Mucosa of stomach (tissue), 1 donor: Measurements from ENCODE around the gene FNDC3B.

Experiments
- H3K27me3 ChIP-seq: one replicate; pipeline ENCODE4 v1.7.0; 2013; ENCODE audit warnings: mild to moderate bottlenecking, low read length; ENCODE audit not compliant: control insufficient read depth, insufficient read depth
- H3K36me3 ChIP-seq: one replicate; pipeline ENCODE4 v1.7.0; 2013; ENCODE audit warnings: low read length; ENCODE audit not compliant: control insufficient read depth, insufficient read depth
- H3K4me1 ChIP-seq: one replicate; pipeline ENCODE4 v1.7.0; 2013; ENCODE audit warnings: mild to moderate bottlenecking, low read length; ENCODE audit not compliant: control insufficient read depth, insufficient read depth
- H3K4me3 ChIP-seq: one replicate; pipeline ENCODE4 v1.7.0; 2013; ENCODE audit warnings: low read length
- H3K9ac ChIP-seq: one replicate; pipeline ENCODE4 v1.7.0; 2013; ENCODE audit warnings: mild to moderate bottlenecking, low read length, moderate library complexity
- H3K9me3 ChIP-seq: one replicate; pipeline ENCODE4 v1.7.0; 2013; ENCODE audit warnings: mild to moderate bottlenecking, low read length, moderate library complexity; ENCODE audit not compliant: control insufficient read depth
- donor health status: Pancreatic carcinoma.

Gene FNDC3B

DNA sequence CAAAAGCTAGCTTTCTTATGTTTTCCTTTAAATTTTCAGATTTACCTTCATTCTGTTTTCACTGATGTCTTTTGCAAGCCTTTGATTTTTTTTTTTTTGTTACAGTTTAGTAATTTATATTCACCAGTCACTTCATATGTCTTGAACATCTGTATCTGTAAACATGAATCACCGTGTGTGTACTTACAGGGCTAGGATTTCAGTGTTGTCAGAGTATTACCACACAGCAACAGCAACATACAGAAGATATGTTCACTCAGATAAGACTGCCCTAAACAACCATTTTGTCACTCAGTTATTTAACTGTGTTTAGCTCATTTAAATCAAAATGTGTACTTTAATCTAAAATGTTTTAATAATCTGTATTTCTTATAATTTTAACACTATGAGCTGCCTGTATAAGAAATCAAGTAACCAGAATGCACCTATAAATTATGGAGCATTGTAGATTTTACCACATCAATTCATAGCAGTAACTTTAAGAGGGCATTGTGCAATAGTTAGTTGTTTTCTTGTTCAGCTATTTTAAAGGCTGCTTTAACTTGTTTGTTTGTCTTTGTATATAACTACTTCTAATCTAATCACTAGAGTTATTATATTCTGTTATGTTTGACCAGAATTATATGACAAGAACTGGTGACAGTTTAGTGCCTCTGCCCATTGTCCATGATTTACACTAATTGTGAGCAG is 358.5 kb downstream of the FNDC3B start:
- no peaks in the 10 kb centered on the region for H3K27me3 ChIP-seq
- peaks cover 5% of the 10 kb centered on the region for H3K4me1 ChIP-seq
- no peaks in the 10 kb centered on the region for H3K36me3 ChIP-seq
- H3K9me3 ChIP-seq = no peaks in the 10 kb centered on the region
- no peak overlapping the region for H3K4me3 ChIP-seq
- no peak overlapping the region for H3K9ac ChIP-seq

DNA sequence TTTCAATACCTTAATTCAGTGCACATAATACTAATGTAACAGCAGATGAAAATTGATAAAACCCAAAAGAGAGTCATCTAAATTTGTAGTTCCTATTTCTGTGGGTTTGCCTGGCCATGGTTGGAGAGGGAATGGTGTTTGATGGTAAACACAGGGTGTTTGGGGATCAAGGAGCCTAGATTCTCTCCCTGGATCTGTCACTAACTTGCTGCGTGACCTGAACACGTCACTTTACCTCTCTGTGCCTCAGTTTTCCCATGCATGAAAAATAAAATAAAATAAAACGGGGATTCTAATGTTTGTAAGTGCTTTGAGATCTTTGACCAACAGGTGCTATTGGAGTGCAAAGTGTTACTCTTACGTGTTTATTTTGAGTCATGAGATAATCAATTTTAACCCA is 359.1 kb downstream of the FNDC3B start:
- H3K4me3 ChIP-seq = no peak overlapping the region
- peaks cover 5% of the 10 kb centered on the region for H3K4me1 ChIP-seq
- H3K9ac ChIP-seq = no peak overlapping the region
- H3K36me3 ChIP-seq = no peaks in the 10 kb centered on the region
- H3K9me3 ChIP-seq = no peaks in the 10 kb centered on the region
- H3K27me3 ChIP-seq = no peaks in the 10 kb centered on the region

DNA sequence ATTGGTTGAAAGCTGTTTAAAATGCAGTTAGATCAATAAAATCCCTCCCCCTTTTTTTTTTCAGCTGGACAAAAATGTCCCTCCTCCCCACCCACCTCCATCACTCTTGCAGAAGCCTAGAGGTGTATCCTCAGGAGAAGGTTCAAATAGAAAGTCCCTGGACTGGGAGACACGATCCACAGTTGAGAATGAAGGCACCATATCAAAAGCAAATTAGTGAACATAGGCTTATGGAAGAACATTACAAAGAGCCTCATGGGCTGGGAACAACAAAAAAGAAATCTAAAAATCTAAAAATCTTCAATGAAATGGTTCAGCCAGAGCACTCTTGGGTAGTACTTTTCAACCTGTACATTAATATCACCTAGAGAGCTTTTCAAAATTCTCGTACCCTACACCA is 362.7 kb downstream of the FNDC3B start:
- Histone ChIP-seq H3K9me3 (no peaks in the 10 kb centered on the region), H3K27me3 (no peaks in the 10 kb centered on the region), H3K36me3 (no peaks in the 10 kb centered on the region), H3K4me1 (peaks cover 5% of the 10 kb centered on the region), H3K4me3 (no peak overlapping the region), H3K9ac (no peak overlapping the region)

DNA sequence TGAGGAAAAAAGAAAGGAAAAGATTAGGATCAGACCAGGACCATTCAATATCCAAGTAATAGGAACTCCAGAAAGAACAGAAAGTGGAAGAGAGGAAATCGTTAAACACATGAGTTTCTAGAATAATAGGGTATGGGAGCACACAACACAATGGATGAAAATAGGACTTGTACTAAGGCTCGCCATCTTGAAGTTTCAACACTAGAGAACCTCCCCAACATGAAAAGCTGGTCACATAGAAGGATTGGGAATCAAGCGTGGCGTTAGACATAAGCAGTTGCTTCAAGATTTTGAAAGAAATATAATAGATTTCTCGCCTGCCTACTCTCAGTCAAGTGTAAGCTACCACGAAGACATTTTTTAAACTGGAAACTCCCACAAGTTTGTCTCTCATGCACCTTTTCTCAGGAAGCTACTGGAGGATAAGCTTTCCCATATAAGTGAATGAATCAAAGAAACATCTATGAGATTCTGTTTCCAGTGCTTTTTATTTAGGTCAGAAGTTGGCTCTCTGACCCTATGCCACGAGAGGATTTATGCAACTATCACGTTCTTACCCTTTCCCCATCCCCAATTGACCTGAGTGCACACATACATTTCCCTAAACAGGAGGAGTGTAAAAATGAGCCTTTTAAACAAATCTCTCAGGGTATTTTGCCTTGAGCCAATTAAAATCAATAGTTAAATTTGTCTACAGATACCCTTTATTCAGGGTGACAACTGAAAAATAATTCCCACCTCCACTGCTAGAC is 363.7 kb downstream of the FNDC3B start:
- H3K27me3 ChIP-seq = no peaks in the 10 kb centered on the region
- H3K9ac ChIP-seq = no peak overlapping the region
- H3K4me3 ChIP-seq = no peak overlapping the region
- H3K36me3 ChIP-seq = no peaks in the 10 kb centered on the region
- H3K4me1 ChIP-seq = peaks cover 5% of the 10 kb centered on the region
- H3K9me3 ChIP-seq = no peaks in the 10 kb centered on the region

DNA sequence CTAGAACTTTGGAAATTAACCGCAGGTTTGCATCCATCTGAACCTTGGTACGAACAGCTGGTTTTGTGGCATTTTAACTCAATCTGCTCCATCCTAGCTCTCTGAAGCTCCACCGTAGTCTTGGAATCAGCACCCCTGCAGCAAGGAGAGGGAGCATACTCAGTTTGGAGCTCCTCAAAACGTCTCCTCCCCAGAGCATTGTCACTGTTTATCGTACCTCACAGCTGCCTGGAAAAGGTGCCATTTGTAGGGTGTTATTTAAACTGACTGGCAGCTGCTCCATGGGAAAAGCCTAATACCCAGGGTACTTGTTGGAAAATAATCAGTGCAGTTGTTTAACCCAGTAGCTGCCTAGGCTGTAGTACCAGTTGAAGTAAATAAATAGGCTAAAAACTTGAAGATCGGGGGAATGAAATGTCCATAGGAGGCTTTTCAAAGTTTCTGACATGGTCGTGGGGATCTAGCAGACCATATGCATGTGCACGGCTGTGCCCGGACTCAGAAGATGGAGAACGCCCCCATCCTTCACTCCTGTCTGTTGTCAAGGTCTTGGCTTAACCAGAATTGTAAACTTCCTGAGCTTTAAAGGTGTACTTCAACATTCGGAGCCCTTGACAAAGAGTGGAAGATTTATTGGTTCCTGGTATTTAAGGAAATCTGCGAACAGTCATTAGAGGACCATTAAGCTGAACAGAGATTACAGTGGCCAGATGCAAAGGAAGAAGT is 365.0 kb downstream of the FNDC3B start:
- no peaks in the 10 kb centered on the region for H3K9me3 ChIP-seq

DNA sequence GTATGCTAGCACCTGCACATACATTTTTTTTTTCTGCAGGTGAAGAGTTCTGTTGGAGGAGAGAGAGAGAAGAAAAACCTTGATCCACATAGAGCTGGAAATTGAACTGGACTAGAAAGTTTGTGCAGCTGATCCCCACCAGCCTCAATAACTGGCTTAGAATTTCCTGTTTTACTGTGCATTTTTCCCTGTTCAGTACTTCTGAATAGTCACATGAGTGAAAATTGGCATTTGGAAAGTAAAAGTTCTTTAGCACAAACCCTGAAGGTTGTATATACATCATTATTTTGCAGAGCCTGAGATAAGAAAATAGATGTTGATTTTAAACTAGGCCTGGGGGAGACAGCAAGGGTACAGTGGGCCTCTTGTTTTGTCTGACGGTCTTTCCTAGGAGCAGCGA is 366.5 kb downstream of the FNDC3B start:
- Histone ChIP-seq H3K27me3 (peaks cover 4% of the 10 kb centered on the region), H3K9ac (no peak overlapping the region), H3K4me3 (no peak overlapping the region), H3K36me3 (no peaks in the 10 kb centered on the region), H3K4me1 (no peaks in the 10 kb centered on the region), H3K9me3 (no peaks in the 10 kb centered on the region)

More for the DNA sequence above, 365.0 kb downstream of the FNDC3B start:
- H3K9ac ChIP-seq = no peak overlapping the region
- H3K27me3 ChIP-seq = no peaks in the 10 kb centered on the region
- no peaks in the 10 kb centered on the region for H3K4me1 ChIP-seq
- H3K36me3 ChIP-seq = no peaks in the 10 kb centered on the region
- no peak overlapping the region for H3K4me3 ChIP-seq

DNA sequence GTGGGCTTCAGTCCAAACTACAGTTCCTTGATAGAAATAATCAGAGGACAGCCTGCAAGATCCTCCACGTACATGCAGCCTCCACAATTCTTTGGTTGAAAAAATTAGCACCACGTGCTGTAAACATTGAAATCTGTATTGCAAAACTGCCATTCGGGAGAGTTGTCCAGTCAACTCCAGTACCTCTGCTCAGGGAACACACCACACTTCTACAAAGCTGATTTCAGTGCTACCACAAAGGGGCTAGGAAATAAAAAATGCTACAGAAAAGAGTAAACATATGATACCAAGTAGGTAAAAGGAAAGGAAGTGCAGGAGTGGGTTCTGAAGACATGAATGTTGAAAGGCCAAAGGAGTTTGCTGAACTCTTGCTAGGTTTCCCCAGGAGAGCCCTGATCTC is 368.5 kb downstream of the FNDC3B start:
- peaks cover 6% of the 10 kb centered on the region for H3K27me3 ChIP-seq
- H3K9me3 ChIP-seq = no peaks in the 10 kb centered on the region
- H3K4me1 ChIP-seq = no peaks in the 10 kb centered on the region
- H3K36me3 ChIP-seq = no peaks in the 10 kb centered on the region
- no peak overlapping the region for H3K9ac ChIP-seq
- no peak overlapping the region for H3K4me3 ChIP-seq

DNA sequence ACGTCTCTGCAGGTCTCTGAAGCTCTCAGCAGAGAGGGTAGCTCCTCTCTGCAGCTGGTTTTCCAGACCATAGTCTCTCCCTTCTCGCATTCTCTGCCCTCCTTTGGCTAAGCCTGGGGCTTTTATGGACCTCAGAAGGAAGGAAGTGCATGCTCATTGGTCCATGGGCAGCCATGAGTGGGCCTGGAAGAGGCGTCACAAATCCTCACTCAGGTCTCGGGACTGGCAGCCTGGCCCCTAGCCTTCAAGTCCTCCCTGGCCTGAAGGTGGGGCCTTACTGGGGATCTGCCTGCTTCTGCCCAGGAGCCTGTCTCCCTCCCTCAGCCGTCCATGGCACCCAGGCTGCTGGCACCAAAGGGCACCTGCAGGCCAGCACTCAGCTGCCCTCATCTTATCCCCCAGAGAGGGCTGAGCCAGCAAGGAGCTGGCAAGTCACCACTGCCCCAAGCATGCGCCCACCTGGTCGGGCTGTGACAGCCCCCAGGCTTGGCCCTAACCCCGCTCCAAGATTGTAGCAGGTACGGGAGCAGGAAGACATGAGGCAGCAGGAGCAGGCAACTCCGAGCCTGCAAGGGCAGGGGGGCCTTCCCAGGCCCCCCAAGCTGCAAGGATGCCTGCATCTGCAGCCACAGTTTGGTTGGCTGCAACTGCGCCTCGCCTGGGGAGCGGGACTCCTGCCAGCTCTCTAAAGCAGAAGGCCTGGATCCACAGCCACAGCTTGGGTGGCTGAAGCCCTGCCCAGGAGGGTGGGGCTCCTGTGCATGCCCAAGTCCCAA is 371.5 kb downstream of the FNDC3B start:
- Histone ChIP-seq H3K9ac (no peak overlapping the region), H3K4me3 (no peak overlapping the region), H3K4me1 (no peaks in the 10 kb centered on the region), H3K27me3 (peaks cover 6% of the 10 kb centered on the region), H3K9me3 (no peaks in the 10 kb centered on the region), H3K36me3 (no peaks in the 10 kb centered on the region)

DNA sequence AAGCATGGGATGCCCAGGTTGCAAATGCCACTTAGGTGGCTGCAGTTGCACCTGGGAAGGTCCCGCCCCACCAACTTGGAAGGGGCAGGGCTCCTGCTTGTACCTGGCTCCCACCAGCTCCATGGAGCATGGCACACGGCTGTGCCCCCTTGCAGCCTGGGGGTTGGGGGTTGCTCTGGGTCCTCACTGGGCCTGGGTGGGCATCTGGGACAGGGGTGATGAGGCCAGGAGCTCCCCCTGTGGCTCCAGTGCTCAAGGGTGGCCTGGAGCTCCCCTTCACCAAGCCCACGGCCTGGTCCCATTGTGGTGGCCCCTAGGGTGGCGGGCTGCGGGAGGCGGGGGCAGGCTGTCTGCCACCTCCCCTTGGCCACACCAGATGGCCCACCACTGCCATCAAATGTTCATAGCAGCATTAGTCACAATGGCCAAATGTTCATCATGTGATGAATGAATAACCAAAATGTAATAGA is 372.1 kb downstream of the FNDC3B start:
- no peaks in the 10 kb centered on the region for H3K4me1 ChIP-seq
- no peaks in the 10 kb centered on the region for H3K36me3 ChIP-seq
- no peak overlapping the region for H3K4me3 ChIP-seq

DNA sequence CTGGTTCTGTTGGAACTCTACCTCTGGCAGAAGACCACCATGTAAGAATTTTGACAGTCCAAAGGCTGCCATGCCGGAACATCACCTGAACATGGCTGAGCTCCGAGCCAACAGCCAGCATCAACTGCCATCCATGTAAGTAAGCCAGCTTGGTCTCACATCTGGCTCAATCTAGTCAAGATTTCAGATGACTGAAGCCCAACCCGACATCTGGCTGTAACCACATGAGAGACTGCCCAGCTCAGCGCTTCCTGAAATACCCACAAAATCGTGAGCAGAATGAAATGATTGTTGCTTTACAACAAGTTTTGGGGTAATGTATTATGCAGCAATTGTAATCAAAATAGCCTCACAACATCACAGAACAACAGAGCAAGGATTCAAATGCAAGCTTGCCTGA is 375.9 kb downstream of the FNDC3B start:
- no peaks in the 10 kb centered on the region for H3K4me1 ChIP-seq
- H3K27me3 ChIP-seq = peaks cover 8% of the 10 kb centered on the region
- no peak overlapping the region for H3K4me3 ChIP-seq
- H3K9me3 ChIP-seq = no peaks in the 10 kb centered on the region
- no peaks in the 10 kb centered on the region for H3K36me3 ChIP-seq
- H3K9ac ChIP-seq = no peak overlapping the region

More for the DNA sequence above, 372.1 kb downstream of the FNDC3B start:
- peaks cover 7% of the 10 kb centered on the region for H3K27me3 ChIP-seq
- H3K9me3 ChIP-seq = no peaks in the 10 kb centered on the region
- no peak overlapping the region for H3K9ac ChIP-seq

DNA sequence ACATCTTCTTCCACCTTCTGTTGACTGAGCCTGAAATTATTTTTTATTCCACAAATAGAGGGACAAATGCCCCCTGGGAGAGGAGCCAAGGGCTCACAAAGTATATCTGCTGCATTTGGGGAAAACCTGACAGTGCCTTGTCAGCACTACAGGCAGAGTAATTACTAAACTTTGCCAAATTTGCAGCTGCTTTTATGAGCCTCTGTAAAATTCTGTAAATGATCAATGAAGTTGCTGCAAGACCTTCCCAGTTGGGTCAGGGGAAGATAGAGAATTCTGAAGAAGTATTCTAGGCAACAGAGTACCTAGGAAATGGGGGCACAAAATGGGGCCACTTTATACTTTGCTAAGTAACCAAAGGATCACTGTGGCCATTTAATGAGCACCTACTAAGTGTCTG is 398.3 kb downstream of the FNDC3B start:
- Histone ChIP-seq H3K9me3 (no peaks in the 10 kb centered on the region), H3K9ac (no peak overlapping the region), H3K4me1 (no peaks in the 10 kb centered on the region), H3K27me3 (peaks cover 3% of the 10 kb centered on the region), H3K4me3 (no peak overlapping the region), H3K36me3 (no peaks in the 10 kb centered on the region)
